Right lobe of liver (tissue), 6 donors: ENCODE results near the gene RNF157. TPM values are rescaled to one million over a fixed set of nuclear protein-coding genes. Genes with fewer than 3 reads are reported as not detected.
"Not testable (repeated sequence)": the region's sequence is repeated elsewhere in the genome, so short reads cannot be mapped to it uniquely, and the experiment has no call there.

Experiments
- ATAC-seq, 4 donors: fragments of 200-7000 bp; cut with Tn5 transposase; one replicate each; pipeline ENCODE4 v1.9.1; 2020; ENCODE audit warnings: mild to moderate bottlenecking in 4 of 4, moderate library complexity in 4 of 4
- DNase-seq, 3 donors: peaks; one replicate each; pipeline ENCODE4 v3.0.0-alpha.2; 2020
- H3K27ac ChIP-seq, 3 donors: fragments of 200-600 bp; one replicate each; pipeline ENCODE4 v1.8.0; 2022
- H3K27me3 ChIP-seq, 2 donors: fragments of 200-600 bp; one replicate each; pipeline ENCODE4 v1.8.0; 2022
- H3K36me3 ChIP-seq, 4 donors: fragments of 200-600 bp; sonication (generic) in 1 of 4; one replicate each; pipeline versions ENCODE4 v1.5.1 to v1.8.0; 2017 to 2022; ENCODE audit warnings: control low read depth in 1 of 4
- H3K4me1 ChIP-seq, 4 donors: fragments of 200-600 bp; sonication (generic) in 1 of 4; one replicate each; pipeline versions ENCODE4 v1.5.1 to v1.8.0; 2017 to 2022; ENCODE audit warnings: control low read depth in 1 of 4
- H3K4me3 ChIP-seq, 3 donors: fragments of 200-600 bp; one replicate each; pipeline ENCODE4 v1.8.0; 2022
- H3K9me3 ChIP-seq, 4 donors: fragments of 200-600 bp; sonication (generic) in 1 of 4; one replicate each; pipeline versions ENCODE4 v1.5.1 to v1.8.0; 2017 to 2022; ENCODE audit warnings: control low read depth in 1 of 4
- CTCF ChIP-seq, 4 donors: fragments of 200-600 bp in 3 of 4; fragments of 450-650 bp in 1 of 4; IDR thresholded peaks; one replicate each; pipeline versions ENCODE4 v1.5.1 to v1.8.0; 2016 to 2022; ENCODE audit warnings: antibody characterized with exemption in 4 of 4, mild to moderate bottlenecking in 2 of 4
- POLR2A ChIP-seq: fragments of 450-650 bp; IDR thresholded peaks from one replicate; pipeline ENCODE4 v1.6.1; 2017; ENCODE audit warnings: antibody characterized with exemption, mild to moderate bottlenecking
- WGBS: methylation state at CpG from one replicate; pipeline ENCODE4 v1.1.6; 2018; ENCODE audit warnings: low coverage, low lambda C conversion rate; ENCODE audit not compliant: insufficient coverage; ENCODE audit errors: missing lambda C conversion rate; 5-methylcytosine and 5-hydroxymethylcytosine counted together
- intact Hi-C, 2 donors: fragments of 100-400 bp; cut with DNase I; formaldehyde crosslinking; loops; one replicate each; pipeline versions ENCODE4 v1.11.2 to v1.14.1; 2022
- total RNA-seq, 6 experiments: library from RNA; depleted of rRNA in 2 of 6; stranded (reverse); fragments of >200 nt in 2 of 6; fragmentation: NEBNext Ultra II Directional in 3 of 6; extraction: Animal tissue kit (Norgen Biotek cat#: 25700) in 3 of 6; gene quantifications; one replicate each; pipeline versions ENCODE4 v1.1.0 to v1.2.4, GENCODE V29; 2016 to 2023
- donor health status: DM: no; HTN: yes; CAD: no.
- donor health status: DM: no; HTN: no; CAD: no.
- donor health status: DM: no; HTN: no; CAD: no.
- donor health status: DM: no; HTN: yes; CAD: no.
- donor health status: DM: no; HTN: yes; CAD: no.

The RNF157 gene
- total RNA-seq, 6 experiments from 2014 or later, result 0.39 to 14.5 (median 6.0) TPM

GRCh38 chr17:76207275-76208059 is 32.8 kb downstream of the RNF157 start:
- DNase-seq (no peak), ATAC-seq (no peak)
- Histone ChIP-seq H3K27ac (no peak overlapping the region), H3K4me1 (no peaks in the 10 kb centered on the region), H3K36me3 (no peaks in the 10 kb centered on the region), H3K4me3 (no peak overlapping the region), H3K9me3 (no peaks in the 10 kb centered on the region), H3K27me3 (no peaks in the 10 kb centered on the region)
- WGBS, result 77% methylated on average over 6 of the region's 7 CpGs
- TF ChIP-seq CTCF (IDR thresholded peaks at IDR 0.05), result no peak
- TF ChIP-seq POLR2A, result no peak
- intact Hi-C loops, result no loop called here

- H3K27ac ChIP-seq, H3K9me3 ChIP-seq, H3K4me1 ChIP-seq, H3K27me3 ChIP-seq, intact Hi-C loops, ATAC-seq, DNase-seq, H3K4me3 ChIP-seq, H3K36me3 ChIP-seq: not testable (repeated sequence)
- WGBS, result 96% methylated on average over 9 of the region's 9 CpGs
Observed at GRCh38 chr17:76205542-76206144, 34.6 kb downstream of the RNF157 start.

- ATAC-seq (no peak), DNase-seq (no peak)
- intact Hi-C loops, result no loop called here
- Histone ChIP-seq H3K4me1 (no peaks in the 10 kb centered on the region), H3K36me3 (no peaks in the 10 kb centered on the region), H3K4me3 (no peak overlapping the region), H3K27ac (no peak overlapping the region), H3K27me3 (no peaks in the 10 kb centered on the region), H3K9me3 (no peaks in the 10 kb centered on the region)
- WGBS, result 86% methylated on average over 3 of the region's 3 CpGs
- TF ChIP-seq POLR2A, result no peak
Observed at GRCh38 chr17:76204277-76204676, 36.0 kb downstream of the RNF157 start.

- DNase-seq (no peak), ATAC-seq (no peak)
- Histone ChIP-seq H3K4me3 (no peak overlapping the region), H3K9me3 (no peaks in the 10 kb centered on the region), H3K4me1 (peaks cover 0 to 23% (median 10%) of the 10 kb centered on the region in 4 donors), H3K36me3 (no peaks in the 10 kb centered on the region), H3K27ac (no peak overlapping the region), H3K27me3 (no peaks in the 10 kb centered on the region)
- WGBS, result 93% methylated on average over 4 of the region's 4 CpGs
- intact Hi-C loops, result no loop called here
- TF ChIP-seq POLR2A (no peak), CTCF (IDR thresholded peaks at IDR 0.05) (no peak)
Observed at GRCh38 chr17:76200354-76200753, 39.9 kb downstream of the RNF157 start.

GRCh38 chr17:76199469-76199868 is 40.8 kb downstream of the RNF157 start:
- DNase-seq (no peak), ATAC-seq (peak in 1 of 4 donors; percentile 14)
- Histone ChIP-seq H3K36me3 (no peaks in the 10 kb centered on the region), H3K4me3 (no peak overlapping the region), H3K27me3 (no peaks in the 10 kb centered on the region), H3K4me1 (peaks cover 0 to 23% (median 10%) of the 10 kb centered on the region in 4 donors), H3K9me3 (no peaks in the 10 kb centered on the region), H3K27ac (no peak overlapping the region)
- intact Hi-C loops, result no loop called here
- TF ChIP-seq CTCF (IDR thresholded peaks at IDR 0.05), result no peak
- TF ChIP-seq POLR2A, result no peak
- WGBS, result 54% methylated on average over 4 of the region's 4 CpGs
